Measurements from ENCODE around the gene CYRIA. TPM values are rescaled to one million over a fixed set of nuclear protein-coding genes. Genes with fewer than 3 reads are reported as not detected.

The CYRIA gene
- polyA plus RNA-seq, 1 donor (not counting 4 experiments of a cell fraction or from before 2014, with no cell fraction given) = 0.79 TPM

GRCh38 chr2:16684676-16685339 is 19.2 kb upstream of the CYRIA start:
- Histone ChIP-seq H3K9me1 (ENCODE audit: control insufficient read depth, extremely low read depth, insufficient read depth, low read length) (no peaks in the 10 kb centered on the region), H3K9ac (ENCODE audit: control insufficient read depth, extremely low read depth, insufficient read depth, low read length) (no peak overlapping the region), H3K36me3 (ENCODE audit: control insufficient read depth in 2 of 2, extremely low read depth in 1 of 2, insufficient read depth in 2 of 2, low read length in 2 of 2) (no peaks in the 10 kb centered on the region), H4K20me1 (ENCODE audit: control insufficient read depth, extremely low read depth, insufficient read depth, low read length) (no peaks in the 10 kb centered on the region), H2AFZ (ENCODE audit: control insufficient read depth, low read length) (no peak overlapping the region), H3K4me3 (ENCODE audit: control insufficient read depth in 2 of 3, extremely low read depth in 1 of 3, insufficient read depth in 2 of 3, low read depth in 1 of 3, low read length in 3 of 3) (no peak overlapping the region), H3K4me2 (ENCODE audit: control insufficient read depth, extremely low read depth, insufficient read depth, low read depth, low read length) (no peak overlapping the region), H3K9me3 (ENCODE audit: control insufficient read depth, low read depth, low read length) (no peaks in the 10 kb centered on the region), H3K27ac (ENCODE audit: control insufficient read depth, insufficient read depth, low read length) (no peak overlapping the region), H3K27me3 (ENCODE audit: control insufficient read depth, extremely low read depth, insufficient read depth, low read length) (no peaks in the 10 kb centered on the region), H3K4me1 (ENCODE audit: control insufficient read depth, extremely low read depth, insufficient read depth, low read length) (no peaks in the 10 kb centered on the region), H3K79me2 (ENCODE audit: control insufficient read depth, insufficient read depth, low read length) (no peaks in the 10 kb centered on the region)
- TF ChIP-seq CTCF (optimal IDR thresholded peaks at IDR 0.05 in 1 of 3, IDR thresholded peaks at IDR 0.05 in 1 of 3, conservative IDR thresholded peaks at IDR 0.05 in 1 of 3; ENCODE audit: extremely low read depth in 1 of 3, insufficient read depth in 2 of 3, low read length in 3 of 3) (no peak), EZH2 (IDR thresholded peaks at IDR 0.05; ENCODE audit: low read length) (no peak)
- dilution Hi-C loops (cut with MboI; ENCODE audit: extremely low pct_ligation_motif_present, low sequenced_read_pairs) = no loop called here
- FAIRE-seq = no peak
- DNase-seq (ENCODE audit: low read depth, low spot score) = no peak

- DNase-seq (ENCODE audit: low read depth, low spot score) (no peak), FAIRE-seq (no peak)
- no peaks in the 10 kb centered on the region for H3K9me1 ChIP-seq (ENCODE audit: control insufficient read depth, extremely low read depth, insufficient read depth, low read length)
- no peak overlapping the region for H3K4me3 ChIP-seq (ENCODE audit: control insufficient read depth in 2 of 3, extremely low read depth in 1 of 3, insufficient read depth in 2 of 3, low read depth in 1 of 3, low read length in 3 of 3)
- no peaks in the 10 kb centered on the region for H3K4me1 ChIP-seq (ENCODE audit: control insufficient read depth, extremely low read depth, insufficient read depth, low read length)
- no peak overlapping the region for H3K4me2 ChIP-seq (ENCODE audit: control insufficient read depth, extremely low read depth, insufficient read depth, low read depth, low read length)
- H3K79me2 ChIP-seq (ENCODE audit: control insufficient read depth, insufficient read depth, low read length) = no peaks in the 10 kb centered on the region
- no peaks in the 10 kb centered on the region for H3K27me3 ChIP-seq (ENCODE audit: control insufficient read depth, extremely low read depth, insufficient read depth, low read length)
- no peak overlapping the region for H3K27ac ChIP-seq (ENCODE audit: control insufficient read depth, insufficient read depth, low read length)
- dilution Hi-C loops (cut with MboI; ENCODE audit: extremely low pct_ligation_motif_present, low sequenced_read_pairs) = no loop called here
- no peak overlapping the region for H2AFZ ChIP-seq (ENCODE audit: control insufficient read depth, low read length)
- H3K9me3 ChIP-seq (ENCODE audit: control insufficient read depth, low read depth, low read length) = no peaks in the 10 kb centered on the region
- H3K36me3 ChIP-seq (ENCODE audit: control insufficient read depth in 2 of 2, extremely low read depth in 1 of 2, insufficient read depth in 2 of 2, low read length in 2 of 2) = no peaks in the 10 kb centered on the region
- no peak for TF ChIP-seq CTCF (optimal IDR thresholded peaks at IDR 0.05 in 1 of 3, IDR thresholded peaks at IDR 0.05 in 1 of 3, conservative IDR thresholded peaks at IDR 0.05 in 1 of 3; ENCODE audit: extremely low read depth in 1 of 3, insufficient read depth in 2 of 3, low read length in 3 of 3)
- TF ChIP-seq EZH2 (IDR thresholded peaks at IDR 0.05; ENCODE audit: low read length) = no peak
- H3K9ac ChIP-seq (ENCODE audit: control insufficient read depth, extremely low read depth, insufficient read depth, low read length) = no peak overlapping the region
- no peaks in the 10 kb centered on the region for H4K20me1 ChIP-seq (ENCODE audit: control insufficient read depth, extremely low read depth, insufficient read depth, low read length)
These were observed 17.9 kb upstream of the CYRIA start for GRCh38 chr2:16683576-16683975.
